Activated naive CD4-positive, alpha-beta T cell treated with anti-CD3 and anti-CD28 coated beads, Interleukin-2, amount 50 U/mL, for 72 hours (primary cell): ENCODE measurements around the gene YIPF4. TPM values are rescaled to one million over a fixed set of nuclear protein-coding genes. Genes with fewer than 3 reads are reported as not detected.
"Not testable (repeated sequence)": the region's sequence is repeated elsewhere in the genome, so short reads cannot be mapped to it uniquely, and the experiment has no call there.

Experiments used
- ATAC-seq, 2 donors: fragments of 150-1000 bp; cut with Tn5 transposase; 2 replicates each; pipeline ENCODE4 v1.10.0; 2021; ENCODE audit warnings: mild to moderate bottlenecking in 2 of 2, moderate library complexity in 2 of 2
- DNase-seq, 2 donors: peaks; one replicate each; pipeline ENCODE4 v3.0.0; 2021 to 2022; ENCODE audit warnings: low spot score in 2 of 2
- H3K27ac Mint-ChIP-seq, 2 donors: one replicate each; pipeline ENCODE4 v1.8.0; 2022; ENCODE audit warnings: mild to moderate bottlenecking in 2 of 2, mixed read lengths in 2 of 2
- H3K36me3 Mint-ChIP-seq, 2 donors: one replicate each; pipeline ENCODE4 v1.8.0; 2022; ENCODE audit warnings: mixed read lengths in 2 of 2
- H3K9me3 Mint-ChIP-seq, 2 donors: one replicate each; pipeline ENCODE4 v1.8.0; 2022; ENCODE audit warnings: mixed read lengths in 2 of 2
- total RNA-seq, 2 donors: library from RNA; stranded (reverse); gene quantifications; one replicate each; pipeline ENCODE4 v1.2.3, GENCODE V29; 2022

Gene YIPF4
- total RNA-seq, 2 donors from 2014 or later: 35.0 to 36.3 TPM

DNA sequence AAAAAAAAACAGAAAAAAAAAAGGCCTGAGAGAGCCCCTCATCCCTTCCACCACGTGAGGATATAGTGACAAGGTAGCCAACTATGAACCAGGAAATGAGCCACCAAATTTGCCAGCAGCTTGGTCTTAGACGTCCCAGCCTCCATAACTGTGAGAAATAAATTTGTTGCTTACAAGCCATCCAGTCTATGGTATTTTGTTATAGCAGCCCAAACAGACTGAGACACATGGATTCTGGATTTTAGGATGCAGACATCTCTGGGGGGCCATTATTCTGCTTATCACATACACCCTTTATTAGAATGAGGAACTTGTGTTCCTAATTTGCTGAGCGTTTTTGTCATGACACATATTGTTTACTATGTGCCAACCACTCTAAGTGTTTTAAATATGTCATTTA is 5.4 kb upstream of the YIPF4 start:
- H3K27ac Mint-ChIP-seq: peak overlapping the region in 1 of 2 donors; percentile 44
- peaks cover 0 to under 1% of the 10 kb centered on the region in 2 donors for H3K9me3 Mint-ChIP-seq
- H3K36me3 Mint-ChIP-seq: peaks cover 0 to under 1% of the 10 kb centered on the region in 2 donors
- DNase-seq: no peak
- no peak for ATAC-seq

GRCh38 chr2:32274289-32274688 is 3.4 kb upstream of the YIPF4 start:
- Mint-ChIP-seq H3K36me3 (peaks cover 6% of the 10 kb centered on the region in 2 donors), H3K9me3 (peaks cover 0 to 3% of the 10 kb centered on the region in 2 donors), H3K27ac (no peak overlapping the region)
- DNase-seq (no peak), ATAC-seq (no peak)

DNA sequence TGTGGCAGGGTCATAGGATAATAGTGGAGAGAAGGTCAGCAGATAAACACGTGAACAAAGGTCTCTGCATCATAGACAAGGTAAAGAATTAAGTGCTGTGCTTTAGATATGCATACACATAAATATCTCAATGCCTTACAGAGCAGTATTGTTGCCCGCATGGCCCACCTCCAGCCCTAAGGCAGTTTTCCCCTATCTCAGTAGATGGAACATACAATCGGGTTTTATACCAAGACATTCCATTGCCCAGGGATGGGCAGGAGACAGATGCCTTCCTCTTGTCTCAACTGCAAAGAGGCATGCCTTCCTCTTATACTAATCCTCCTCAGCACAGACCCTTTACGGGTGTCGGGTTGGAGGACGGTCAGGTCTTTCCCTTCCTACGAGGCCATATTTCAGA is 1.9 kb upstream of the YIPF4 start:
- H3K36me3 Mint-ChIP-seq, ATAC-seq, H3K9me3 Mint-ChIP-seq, DNase-seq, H3K27ac Mint-ChIP-seq: not testable (repeated sequence)

DNA sequence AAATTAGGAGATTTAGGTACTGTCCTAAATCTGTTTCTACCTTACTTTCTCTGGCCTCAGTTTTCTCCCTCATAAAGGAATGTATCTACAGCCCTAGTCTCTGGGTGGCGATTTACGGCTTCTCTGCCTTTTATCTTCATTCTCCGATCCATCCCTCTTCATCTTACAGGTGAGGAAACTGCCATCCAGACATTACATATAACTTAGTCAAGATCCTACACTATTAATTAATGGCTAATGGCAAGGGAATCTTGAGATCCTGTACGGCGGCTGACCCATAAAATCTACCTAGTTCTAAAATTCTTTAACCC is 386 bp upstream of the YIPF4 start:
- no peak for ATAC-seq
- Mint-ChIP-seq H3K27ac (peak overlapping the region; percentile 92 to 96), H3K36me3 (peaks cover 6 to 12% of the 10 kb centered on the region in 2 donors), H3K9me3 (peaks cover 0 to 3% of the 10 kb centered on the region in 2 donors)
- DNase-seq: no peak

GRCh38 chr2:32278478-32278853 is 762 bp downstream of the YIPF4 start:
- ATAC-seq (no peak), DNase-seq (no peak)
- Mint-ChIP-seq H3K36me3 (peaks cover 6 to 18% of the 10 kb centered on the region in 2 donors), H3K27ac (peak overlapping the region; percentile 96), H3K9me3 (peaks cover 0 to 3% of the 10 kb centered on the region in 2 donors)

DNA sequence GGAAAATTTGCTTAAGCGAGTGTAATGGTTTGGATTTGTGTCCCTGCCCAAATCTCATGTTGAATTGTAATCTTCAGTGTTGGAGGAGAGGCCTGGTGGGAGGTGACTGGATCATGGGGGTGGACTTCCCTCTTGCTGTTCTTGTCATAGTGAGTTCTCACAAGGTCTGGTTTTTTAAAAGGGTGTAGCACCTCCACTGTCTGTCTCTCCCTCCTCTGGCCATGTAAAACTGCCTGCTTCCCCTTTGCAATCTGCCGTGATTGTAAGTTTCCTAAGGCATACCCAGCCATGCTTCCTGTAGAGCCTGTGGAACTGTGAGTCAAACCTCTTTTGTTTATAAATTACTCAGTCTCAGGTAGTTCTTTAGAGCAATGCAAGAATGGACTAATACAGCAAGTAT is 6.6 kb downstream of the YIPF4 start:
- peak overlapping the region in 1 of 2 donors; percentile 1 for H3K27ac Mint-ChIP-seq
- peaks cover 6 to 13% of the 10 kb centered on the region in 2 donors for H3K36me3 Mint-ChIP-seq
- ATAC-seq (peak; percentile 64 to 79), DNase-seq (no peak)
- H3K9me3 Mint-ChIP-seq: no peaks in the 10 kb centered on the region

DNA sequence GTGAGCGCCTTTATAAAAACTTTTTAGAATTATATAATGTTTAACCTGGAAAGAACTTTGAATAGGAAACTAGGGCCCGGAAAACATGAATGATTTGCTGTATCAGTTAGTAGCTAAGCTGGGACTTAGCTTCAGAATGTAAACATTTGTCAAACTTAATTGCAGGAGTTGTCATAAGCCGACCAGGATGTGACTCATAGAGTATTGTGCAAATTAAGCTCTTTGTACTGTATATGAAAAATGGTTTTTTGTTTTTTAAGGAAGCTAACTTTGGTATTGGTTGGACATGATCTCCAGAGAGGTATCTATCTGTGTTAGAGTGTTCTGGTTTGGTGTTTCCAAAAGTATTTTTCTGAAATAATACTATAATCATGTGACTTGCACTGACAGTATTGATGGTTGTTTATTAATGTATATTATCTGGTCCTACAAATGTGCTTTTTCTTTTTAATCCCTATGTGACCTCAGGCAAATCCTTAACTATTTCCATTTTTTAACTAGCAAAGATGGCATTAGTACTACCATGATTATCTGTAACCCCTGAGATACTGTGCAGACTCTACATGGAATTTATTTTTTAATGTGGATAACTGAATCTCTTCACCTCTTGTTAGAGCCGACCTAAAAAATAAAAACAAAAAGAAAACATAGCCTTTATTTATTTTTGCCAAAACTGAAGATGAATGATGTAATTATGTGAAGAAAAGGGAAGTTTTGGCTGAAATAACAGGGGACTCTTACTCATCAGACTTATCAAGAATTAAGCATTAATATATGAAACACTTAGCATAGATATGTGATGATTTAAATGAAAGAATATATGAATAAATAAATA is 11.7 kb downstream of the YIPF4 start:
- DNase-seq (no peak), ATAC-seq (peak; percentile 57 to 63)
- H3K36me3 Mint-ChIP-seq: peaks cover 0 to 6% of the 10 kb centered on the region in 2 donors
- H3K27ac Mint-ChIP-seq: peak overlapping the region; percentile 13 to 75
- no peaks in the 10 kb centered on the region for H3K9me3 Mint-ChIP-seq

DNA sequence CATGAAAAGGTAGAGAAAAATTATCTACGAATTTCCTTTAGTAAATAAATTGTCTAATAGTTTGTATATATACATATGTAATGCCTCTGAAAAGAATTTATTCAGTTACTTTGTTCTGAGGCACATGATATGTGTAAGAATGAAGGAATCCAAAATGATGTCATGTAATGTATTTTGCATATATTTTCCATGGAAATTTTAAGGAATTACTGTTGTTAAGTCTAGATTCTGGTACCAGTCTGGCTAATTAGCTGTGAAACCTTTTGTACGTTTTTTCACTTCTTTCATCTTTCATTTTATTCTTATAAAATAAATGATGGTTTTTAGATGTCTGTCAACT is 12.3 kb downstream of the YIPF4 start:
- no peaks in the 10 kb centered on the region for H3K9me3 Mint-ChIP-seq
- H3K36me3 Mint-ChIP-seq: peaks cover 0 to under 1% of the 10 kb centered on the region in 2 donors
- DNase-seq (no peak), ATAC-seq (no peak)
- H3K27ac Mint-ChIP-seq: no peak overlapping the region

GRCh38 chr2:32291746-32292145 is 14.0 kb downstream of the YIPF4 start:
- DNase-seq (no peak), ATAC-seq (no peak)
- H3K27ac Mint-ChIP-seq: no peak overlapping the region
- no peaks in the 10 kb centered on the region for H3K36me3 Mint-ChIP-seq
- no peaks in the 10 kb centered on the region for H3K9me3 Mint-ChIP-seq

DNA sequence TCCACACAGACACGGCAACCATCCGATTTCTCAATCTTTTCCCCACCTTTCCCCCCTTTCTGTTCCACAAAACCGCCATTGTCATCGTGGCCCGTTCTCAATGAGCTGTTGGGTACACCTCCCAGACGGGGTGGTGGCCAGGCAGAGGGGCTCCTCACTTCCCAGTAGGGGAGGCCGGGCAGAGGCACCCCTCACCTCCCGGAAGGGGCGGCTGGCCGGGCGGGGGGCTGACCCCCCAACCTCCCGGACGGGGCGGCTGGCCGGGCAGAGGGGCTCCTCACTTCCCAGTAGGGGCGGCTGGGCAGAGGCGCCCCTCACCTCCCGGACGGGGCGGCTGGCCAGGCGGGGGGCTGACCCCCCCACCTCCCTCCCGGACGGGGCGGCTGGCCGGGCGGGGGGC is 15.8 kb downstream of the YIPF4 start:
- not testable (repeated sequence) for DNase-seq, H3K36me3 Mint-ChIP-seq, ATAC-seq, H3K9me3 Mint-ChIP-seq, H3K27ac Mint-ChIP-seq

DNA sequence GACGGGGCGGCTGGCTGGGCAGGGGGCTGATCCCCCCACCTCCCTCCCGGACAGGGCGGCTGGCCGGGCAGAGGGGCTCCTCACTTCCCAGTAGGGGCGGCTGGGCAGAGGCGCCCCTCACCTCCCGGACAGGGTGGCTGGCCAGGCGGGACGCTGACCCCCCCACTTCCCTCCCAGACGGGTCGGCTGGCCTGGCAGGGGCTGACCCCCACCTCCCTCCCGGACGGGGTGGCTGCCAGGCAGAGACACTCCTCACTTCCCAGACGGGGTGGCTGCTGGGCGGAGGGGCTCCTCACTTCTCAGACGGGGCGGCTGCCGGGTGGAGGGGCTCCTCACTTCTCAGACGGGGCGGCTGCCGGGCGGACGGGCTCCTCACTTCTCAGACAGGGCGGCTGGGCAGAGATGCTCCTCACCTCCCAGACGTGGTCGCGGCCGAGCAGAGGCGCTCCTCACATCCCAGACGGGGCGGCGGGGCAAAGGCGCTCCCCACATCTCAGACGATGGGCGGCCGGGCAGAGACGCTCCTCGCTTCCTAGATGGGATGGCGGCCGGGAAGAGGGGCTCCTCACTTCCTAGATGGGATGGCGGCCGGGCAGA is 16.4 kb downstream of the YIPF4 start:
- H3K9me3 Mint-ChIP-seq, DNase-seq, H3K36me3 Mint-ChIP-seq, ATAC-seq, H3K27ac Mint-ChIP-seq: not testable (repeated sequence)

- Mint-ChIP-seq H3K36me3 (no peaks in the 10 kb centered on the region), H3K9me3 (no peaks in the 10 kb centered on the region), H3K27ac (no peak overlapping the region)
- ATAC-seq: no peak
- DNase-seq: no peak
Observed at GRCh38 chr2:32310577-32310976, 32.9 kb downstream of the YIPF4 start.

DNA sequence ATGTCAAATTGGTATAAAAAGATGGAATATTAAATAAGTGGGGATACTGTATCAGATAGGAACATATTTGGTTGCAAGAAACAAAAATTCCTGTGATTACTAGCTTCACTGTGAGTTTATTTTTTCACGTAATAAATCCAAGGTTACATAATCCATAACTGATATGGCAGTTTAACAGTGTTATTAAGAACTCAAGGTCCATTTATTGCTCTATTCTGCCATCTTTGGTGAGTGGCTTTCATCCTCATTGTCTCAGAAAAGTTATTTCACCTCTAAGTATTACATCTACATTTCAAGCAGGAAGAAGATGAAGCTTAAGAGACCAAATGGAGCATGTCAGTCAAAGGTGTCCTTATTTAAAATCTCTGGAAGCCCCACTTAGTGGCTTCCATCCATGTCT is 37.2 kb downstream of the YIPF4 start:
- DNase-seq: no peak
- ATAC-seq: no peak
- Mint-ChIP-seq H3K27ac (no peak overlapping the region), H3K36me3 (no peaks in the 10 kb centered on the region), H3K9me3 (no peaks in the 10 kb centered on the region)

DNA sequence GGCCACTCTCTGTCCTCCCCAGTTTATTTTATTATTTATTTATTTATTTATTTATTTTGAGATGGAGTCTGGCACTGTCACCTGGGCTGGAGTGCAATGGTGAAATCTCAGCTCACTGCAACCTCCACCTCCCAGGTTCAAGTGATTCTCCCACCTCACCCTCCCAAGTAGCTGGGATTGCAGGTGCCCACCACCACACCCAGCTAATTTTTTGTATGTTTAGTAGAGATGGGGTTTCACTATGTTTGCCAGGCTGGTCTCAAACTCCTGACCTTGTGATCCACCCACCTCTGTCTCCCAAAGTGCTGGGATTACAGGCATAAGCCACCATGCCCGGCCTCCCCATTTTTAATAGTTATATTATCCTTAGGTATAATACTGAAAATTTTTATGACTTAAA is 51.0 kb downstream of the YIPF4 start:
- H3K27ac Mint-ChIP-seq, DNase-seq, H3K36me3 Mint-ChIP-seq, ATAC-seq, H3K9me3 Mint-ChIP-seq: not testable (repeated sequence)

DNA sequence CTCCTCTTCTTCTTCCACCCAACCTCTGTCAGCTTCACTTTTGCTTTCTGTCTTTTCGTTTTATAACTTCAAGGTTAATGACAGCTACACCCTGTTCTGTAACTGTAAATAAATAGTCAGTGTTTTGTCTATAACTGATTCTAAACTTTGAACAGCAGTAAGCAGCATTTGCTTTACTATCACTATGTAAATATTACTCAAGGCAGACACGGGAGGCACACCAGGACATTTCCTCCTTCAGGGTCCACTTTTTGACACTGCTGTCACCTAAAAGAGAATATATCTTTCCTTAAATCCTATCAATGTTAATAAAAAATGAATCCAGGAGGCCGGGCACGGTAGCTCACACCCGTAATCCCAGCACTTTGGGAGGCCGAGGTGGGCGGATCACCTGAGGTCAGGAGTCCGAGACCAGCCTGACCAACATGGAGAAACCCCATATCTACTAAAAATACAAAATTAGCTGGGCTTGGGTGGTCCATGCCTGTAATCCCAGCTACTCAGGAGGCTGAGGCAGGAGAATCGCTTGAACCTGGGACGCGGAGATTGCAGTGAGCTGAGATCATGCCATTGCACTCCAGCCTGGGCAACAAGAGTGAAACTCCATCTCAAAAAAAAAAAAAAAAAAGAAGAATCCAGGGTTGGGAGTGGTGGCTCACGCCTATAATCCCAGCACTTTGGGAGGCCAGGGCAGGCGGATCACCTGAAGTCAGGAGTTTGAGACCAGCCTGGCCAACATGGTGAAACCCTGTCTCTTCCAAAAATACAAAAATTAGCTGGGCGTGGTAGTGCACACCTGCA is 51.7 kb downstream of the YIPF4 start:
- not testable (repeated sequence) for H3K36me3 Mint-ChIP-seq, DNase-seq, ATAC-seq, H3K9me3 Mint-ChIP-seq, H3K27ac Mint-ChIP-seq

- H3K9me3 Mint-ChIP-seq: no peaks in the 10 kb centered on the region
- no peaks in the 10 kb centered on the region for H3K36me3 Mint-ChIP-seq
- ATAC-seq (no peak), DNase-seq (no peak)
- H3K27ac Mint-ChIP-seq: no peak overlapping the region
Observed at GRCh38 chr2:32330136-32330535, 52.4 kb downstream of the YIPF4 start.

- H3K36me3 Mint-ChIP-seq: no peaks in the 10 kb centered on the region
- no peak overlapping the region for H3K27ac Mint-ChIP-seq
- DNase-seq (no peak), ATAC-seq (no peak)
- H3K9me3 Mint-ChIP-seq: no peaks in the 10 kb centered on the region
Observed at GRCh38 chr2:32342801-32343200, 65.1 kb downstream of the YIPF4 start.
